GM12878 (cell line): Measurements from ENCODE around the gene VPS26B. TPM values are rescaled to one million over a fixed set of nuclear protein-coding genes. Genes with fewer than 3 reads are reported as not detected.

Experiments
- BMI1 ChIP-seq: fragments of 450-650 bp; IDR thresholded peaks from 2 replicates; pipeline ENCODE4 v1.6.1; 2016; ENCODE audit warnings: mild to moderate bottlenecking, moderate library complexity, borderline replicate concordance
- CBX5 ChIP-seq: sonication (generic); IDR thresholded peaks from 2 replicates; pipeline ENCODE4 v1.6.1; 2016; ENCODE audit warnings: low read depth, moderate library complexity, mild to moderate bottlenecking, inconsistent platforms
- CREM ChIP-seq: IDR thresholded peaks from 2 replicates; pipeline ENCODE4 v1.6.1; 2014; ENCODE audit warnings: antibody characterized with exemption, low read depth
- DPF2 ChIP-seq: fragments of 450-650 bp; IDR thresholded peaks from 2 replicates; pipeline ENCODE4 v1.6.1; 2017; ENCODE audit warnings: mild to moderate bottlenecking
- ELK1 ChIP-seq: IDR thresholded peaks from 2 replicates; pipeline ENCODE4 v1.6.1; 2012; ENCODE audit warnings: low read depth, low read length, improper control_type of control experiment
- FOXM1 ChIP-seq: IDR thresholded peaks from 2 replicates; pipeline ENCODE4 v1.6.1; 2012; ENCODE audit warnings: low read depth, mild to moderate bottlenecking, inconsistent platforms, low read length, moderate library complexity
- HCFC1 ChIP-seq: fragments of 150-350 bp; IDR thresholded peaks from 2 replicates; pipeline ENCODE4 v1.6.1; 2014; ENCODE audit warnings: low read length
- KLF5 ChIP-seq: fragments of 450-650 bp; IDR thresholded peaks from 2 replicates; pipeline ENCODE4 v1.6.1; 2014; ENCODE audit warnings: mild to moderate bottlenecking; ENCODE audit not compliant: partially characterized antibody
- MAX ChIP-seq: IDR thresholded peaks from 2 replicates; pipeline ENCODE4 v1.6.1; 2012; ENCODE audit warnings: low read depth, low read length, improper control_type of control experiment
- NBN ChIP-seq: fragments of 450-650 bp; IDR thresholded peaks from 2 replicates; pipeline ENCODE4 v1.6.1; 2016
- NFYB ChIP-seq: IDR thresholded peaks from 2 replicates; pipeline ENCODE4 v1.6.1; 2011; ENCODE audit warnings: low read depth, mild to moderate bottlenecking, low read length, improper control_type of control experiment, moderate library complexity; ENCODE audit not compliant: insufficient read depth
- PML ChIP-seq: IDR thresholded peaks from 2 replicates; pipeline ENCODE4 v1.6.1; 2012; ENCODE audit warnings: low read length, inconsistent platforms
- POLR2A ChIP-seq: IDR thresholded peaks from 2 replicates; pipeline ENCODE4 v1.6.1; 2011; ENCODE audit warnings: low read depth, mild to moderate bottlenecking, low read length
- POU2F2 ChIP-seq: IDR thresholded peaks from 3 replicates; pipeline ENCODE4 v1.6.1; 2011; ENCODE audit warnings: low read depth, mild to moderate bottlenecking, low read length, borderline replicate concordance
- RB1 ChIP-seq: fragments of 450-650 bp; formaldehyde crosslinking; IDR thresholded peaks from 2 replicates; pipeline ENCODE4 v1.6.1; 2017; ENCODE audit warnings: mild to moderate bottlenecking, borderline replicate concordance
- REST ChIP-seq: IDR thresholded peaks from 2 replicates; pipeline ENCODE4 v1.6.1; 2012; ENCODE audit warnings: mild to moderate bottlenecking, low read depth, low read length
- SIN3A ChIP-seq: IDR thresholded peaks from 2 replicates; pipeline ENCODE4 v1.6.1; 2012; ENCODE audit warnings: low read depth, low read length, improper control_type of control experiment
- SMAD5 ChIP-seq: IDR thresholded peaks from 2 replicates; pipeline ENCODE4 v1.6.1; 2016; ENCODE audit warnings: antibody characterized with exemption, low read depth
- SMC3 ChIP-seq: IDR thresholded peaks from 2 replicates; pipeline ENCODE4 v1.6.1; 2011; ENCODE audit warnings: low read length, improper control_type of control experiment, borderline replicate concordance
- SP1 ChIP-seq: IDR thresholded peaks from one replicate; pipeline ENCODE4 v1.6.1; 2011; ENCODE audit warnings: low read depth, low read length
- SPI1 ChIP-seq: IDR thresholded peaks from 2 replicates; pipeline ENCODE4 v1.6.1; 2011; ENCODE audit warnings: low read depth, mild to moderate bottlenecking, low read length, moderate library complexity, borderline replicate concordance; ENCODE audit not compliant: insufficient read depth
- TCF3 ChIP-seq: IDR thresholded peaks from 2 replicates; pipeline ENCODE4 v1.6.1; 2012; ENCODE audit warnings: low read depth, mild to moderate bottlenecking, low read length, borderline replicate concordance; ENCODE audit not compliant: insufficient read depth
- ZNF592 ChIP-seq: fragments of 450-650 bp; IDR thresholded peaks from 2 replicates; pipeline ENCODE4 v1.6.1; 2017; ENCODE audit warnings: mild to moderate bottlenecking, moderate library complexity
- polyA plus RNA-seq, 11 experiments: library from polyadenylated mRNA; depleted of rRNA in 4 of 11; unstranded in 6 of 11; stranded (reverse) in 5 of 11; fragments of >200 nt; fragmentation: Nextera tagmentation in 4 of 11; fragmentation: Illumina TruSeq in 1 of 11; extraction: Ambion mirVana in 4 of 11; extraction: Trizol in 1 of 11; gene quantifications; 1 replicate in 1 of 11; 2 replicates in 10 of 11; pipeline versions ENCODE4 v1.2.1 to v1.2.3, GENCODE V29; 2011 to 2016; ENCODE audit warnings: inconsistent platforms in 2 of 11, missing spikeins in 2 of 11, low read depth in 1 of 11
- total RNA-seq, 4 experiments: library from RNA; depleted of rRNA in 3 of 4; stranded (reverse); fragments of >200 nt in 3 of 4; fragmentation: Illumina TruSeq in 1 of 4; extraction: Trizol in 1 of 4; gene quantifications; 2 replicates each; pipeline versions ENCODE4 v1.2.1 to v1.2.3, GENCODE V29; 2013 to 2021

The VPS26B gene
- total and polyA plus RNA-seq, 10 of the 15 experiments (the other 5 are each of a cell fraction or from before 2014, with no cell fraction given), result 1.6 to 26.9 (median 13.3) TPM

- TF ChIP-seq PML (peak; percentile 49; the same call in 1 of the 2 replicates), CREM (peak; percentile 92), NFYB (no peak), HCFC1 (peak; percentile 98), POLR2A (peak; percentile 88), SIN3A (peak; percentile 71; the same call in 1 of the 2 replicates), RB1 (peak; percentile 85; the same call in 1 of the 2 replicates), MAX (no peak; the same call in 1 of the 2 replicates), FOXM1 (no peak), KLF5 (no peak), DPF2 (no peak), TCF3 (0 out of 2 replicates have a peak, but pooled peaks have one; percentile 13), ELK1 (0 out of 2 replicates have a peak, but pooled peaks have one; percentile 40), REST (no peak), SPI1 (no peak), POU2F2 (no peak), NBN (no peak), ZNF592 (no peak), CBX5 (no peak), SMC3 (no peak), SMAD5 (no peak), BMI1 (no peak), SP1 (peak; percentile 69)
These were observed 28.9 kb downstream of the VPS26B start, which contains the start of the genes ACAD8 and THYN1 (continued) for GRCh38 chr11:134253188-134253993.
